ENCODE data around the gene RSPH6A. TPM values are rescaled to one million over a fixed set of nuclear protein-coding genes. Genes with fewer than 3 reads are reported as not detected.
A peak's percentile ranks its signal among the peaks of the same experiment; 100 is the strongest.

The RSPH6A gene
- total and polyA plus RNA-seq, 2 of the 4 experiments (the other 2 are of a cell fraction), result under 0.01 to 0.09 TPM

DNA sequence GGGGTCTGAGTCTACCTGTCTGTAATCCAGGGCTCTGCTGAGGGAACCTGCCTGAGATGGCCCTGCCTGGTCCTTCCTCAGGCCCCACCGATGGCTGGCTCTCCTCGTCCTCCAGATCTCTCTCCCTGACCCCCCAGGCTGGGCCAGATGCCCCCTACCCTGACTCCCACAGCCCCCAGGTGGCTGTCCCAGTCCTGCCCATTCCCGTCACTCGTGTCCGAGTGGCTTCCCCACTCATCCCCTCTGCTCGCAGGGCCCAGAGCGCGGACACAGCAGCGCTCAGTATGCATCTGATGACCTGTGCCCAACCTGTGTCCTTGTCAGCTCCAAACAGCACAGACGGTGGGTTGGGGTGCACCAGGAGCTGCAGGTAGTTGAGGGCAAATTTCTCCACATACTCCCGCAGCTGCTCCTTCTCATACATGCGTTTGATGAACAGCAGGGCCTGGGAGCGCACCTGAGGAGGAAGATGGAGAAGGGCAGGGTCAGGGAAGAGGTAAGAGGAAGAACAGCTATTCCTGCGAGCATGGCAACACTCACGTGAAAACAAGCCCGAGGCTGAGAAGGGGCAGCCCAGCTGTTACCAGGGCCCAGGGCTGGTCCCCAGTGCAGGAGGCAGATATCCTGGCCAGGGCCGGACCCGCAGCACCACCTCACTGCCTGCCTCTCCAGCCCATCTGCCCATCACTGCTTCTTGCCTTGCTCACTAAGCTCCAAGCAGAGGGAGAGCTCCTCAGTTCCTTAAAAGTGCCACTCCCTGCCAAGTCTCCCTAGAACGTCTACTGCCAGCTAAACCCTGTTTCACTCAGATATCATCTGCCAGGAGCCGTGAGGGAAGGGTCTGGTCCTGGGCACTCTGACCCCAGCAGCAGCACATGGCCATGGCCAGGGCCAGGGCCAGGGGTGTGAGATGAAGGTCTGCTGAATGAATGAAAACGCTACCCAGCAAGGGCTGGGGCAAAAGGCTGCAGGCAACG, 11.1 kb upstream of the RSPH6A start:
- intact Hi-C loops (cut with micrococcal nuclease) (no loop called here), in situ Hi-C loops (cut with MboI; ENCODE audit: low sequenced_read_pairs) (no loop called here), dilution Hi-C loops (cut with HindIII; ENCODE audit: low sequenced_read_pairs, unreplicated experiment) (no loop called here)
- ATAC-seq (ENCODE audit: low read depth) (no peak), DNase-seq (no peak)
- no peak overlapping the region for H4K91ac ChIP-seq (ENCODE audit: insufficient read depth, low read depth, low read length)
- H3K4me2 ChIP-seq (ENCODE audit: low read depth, low read length), result no peak overlapping the region
- no peak overlapping the region for H3K14ac ChIP-seq (replicated peaks; ENCODE audit: low read depth, low read length)
- H3K27ac ChIP-seq (ENCODE audit: insufficient read depth, low read length), result no peak overlapping the region
- no peak overlapping the region for H2BK20ac ChIP-seq (ENCODE audit: low read depth, low read length)
- H4K20me1 ChIP-seq (ENCODE audit: insufficient read depth, low read length), result peaks cover 3% of the 10 kb centered on the region; the same call in 1 of the 2 replicates
- H2AFZ ChIP-seq (replicated peaks; ENCODE audit: low read length, poor library complexity), result peak overlapping the region; percentile 32
- H3K79me1 ChIP-seq (ENCODE audit: low read depth in 1 of 2, low read length in 2 of 2), result no peaks in the 10 kb centered on the region; a peak in 1 of 4 replicates
- ChIA-PET POLR2A (ENCODE audit: unreplicated experiment) (interaction anchor here (0.6 kb wide), 1 partner anchor 50 kb away, joined by 17 read pairs; no protein-coding TSS in a partner anchor), CTCF (interaction anchor here (0.8 kb wide), 1 partner anchor 9 kb away, joined by 3 read pairs; no protein-coding TSS in a partner anchor)
- no peak overlapping the region for H3K56ac ChIP-seq (ENCODE audit: extremely low read depth, insufficient read depth, low read length)
- H3K4me1 ChIP-seq (ENCODE audit: control insufficient read depth, insufficient read depth, low read length), result no peaks in the 10 kb centered on the region
- H3K4ac ChIP-seq (ENCODE audit: low read depth, low read length), result no peak overlapping the region
- H2BK15ac ChIP-seq (ENCODE audit: low read depth, low read length), result no peak overlapping the region
- H3K9me1 ChIP-seq (ENCODE audit: insufficient read depth, low read length), result no peaks in the 10 kb centered on the region
- peaks cover 85% of the 10 kb centered on the region for H3K36me3 ChIP-seq (ENCODE audit: control insufficient read depth, insufficient read depth, low read length)
- H3K4me3 ChIP-seq (ENCODE audit: insufficient read depth, low read depth, low read length), result no peak overlapping the region
- no peak overlapping the region for H2BK5ac ChIP-seq (ENCODE audit: low read depth, low read length, poor library complexity, severe bottlenecking)
- no peaks in the 10 kb centered on the region for H3K27me3 ChIP-seq (ENCODE audit: control insufficient read depth, insufficient read depth, low read length)
- no peak overlapping the region for H4K8ac ChIP-seq (ENCODE audit: low read depth in 2 of 2, low read length in 2 of 2)
- 83% methylated on average over 8 of the region's 22 CpGs; no CpG with 5 or more reads in 1 of the 2 experiments for WGBS, 2 experiments (ENCODE audit: extremely low coverage in 2 of 2, insufficient read length in 1 of 2)
- no peak overlapping the region for H3K23ac ChIP-seq (ENCODE audit: low read depth, low read length)
- BruUV-seq (replicated peaks), result no TSS peak
- no peak overlapping the region for H2BK120ac ChIP-seq (ENCODE audit: low read depth, low read length)
- peak overlapping the region; percentile 28 for H2AK9ac ChIP-seq (replicated peaks; ENCODE audit: low read depth, low read length, poor library complexity)
- H3K9ac ChIP-seq (ENCODE audit: low read depth, low read length), result no peak overlapping the region
- H3K9me3 ChIP-seq (ENCODE audit: control insufficient read depth, insufficient read depth, low read length), result no peaks in the 10 kb centered on the region
- H2AK5ac ChIP-seq (ENCODE audit: low read depth, low read length), result no peak overlapping the region
- no peak overlapping the region for H4K5ac ChIP-seq (ENCODE audit: low read depth, low read length)
- no peak for TF ChIP-seq MAZ (IDR thresholded peaks at IDR 0.05; ENCODE audit: borderline replicate concordance, low read depth, low read length)
- TF ChIP-seq CHD1 (IDR thresholded peaks at IDR 0.05; ENCODE audit: low read depth, low read length), result no peak
- H3K18ac ChIP-seq (ENCODE audit: low read depth, low read length), result no peak overlapping the region

Data from IMR-90 (cell line).